ENCODE measurements around the gene GARRE1. TPM values are rescaled to one million over a fixed set of nuclear protein-coding genes. Genes with fewer than 3 reads are reported as not detected.

GARRE1 gene
- total RNA-seq, 4 donors from 2014 or later, result 22.4 to 54.6 (median 43.0) TPM

DNA sequence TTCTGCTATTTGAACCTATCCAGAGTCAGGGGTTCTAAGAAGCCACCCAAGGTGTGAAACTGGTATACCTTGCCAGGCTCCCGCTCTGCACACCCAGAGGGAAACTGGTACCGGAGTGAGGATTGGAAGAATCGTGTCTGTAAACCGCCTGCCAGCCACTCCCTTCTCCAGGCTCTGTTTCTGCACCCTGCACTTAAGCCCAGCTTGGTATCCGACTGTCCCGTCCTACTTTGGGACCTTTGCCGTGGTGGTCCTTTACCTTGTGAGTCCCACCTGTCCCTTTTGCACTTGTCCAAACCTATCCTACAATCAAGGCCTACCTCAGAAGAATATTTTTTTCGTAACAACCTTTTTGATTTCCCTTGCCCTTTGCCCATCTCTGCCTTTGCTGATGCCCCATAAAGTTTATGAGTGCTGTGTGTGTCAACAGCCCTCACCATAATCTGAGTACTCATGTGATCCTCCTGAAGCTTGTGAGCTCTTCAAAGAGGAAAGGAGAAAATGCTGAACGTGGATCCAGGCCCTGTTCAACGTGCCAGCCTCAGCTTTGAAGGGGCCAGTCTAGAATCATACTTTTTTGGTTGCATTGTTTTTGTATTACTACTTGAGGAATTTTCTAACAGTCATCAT lies 44.7 kb downstream of the GARRE1 start:
- Histone ChIP-seq H3K27ac (no peak overlapping the region), H3K36me3 (no peaks in the 10 kb centered on the region), H3K4me1 (no peaks in the 10 kb centered on the region), H3K27me3 (no peaks in the 10 kb centered on the region), H3K4me3 (no peak overlapping the region), H3K9me3 (no peaks in the 10 kb centered on the region)
- DNase-seq, result no peak
- no peak for TF ChIP-seq POLR2A (IDR thresholded peaks at IDR 0.05)
- TF ChIP-seq, protein P1, sequence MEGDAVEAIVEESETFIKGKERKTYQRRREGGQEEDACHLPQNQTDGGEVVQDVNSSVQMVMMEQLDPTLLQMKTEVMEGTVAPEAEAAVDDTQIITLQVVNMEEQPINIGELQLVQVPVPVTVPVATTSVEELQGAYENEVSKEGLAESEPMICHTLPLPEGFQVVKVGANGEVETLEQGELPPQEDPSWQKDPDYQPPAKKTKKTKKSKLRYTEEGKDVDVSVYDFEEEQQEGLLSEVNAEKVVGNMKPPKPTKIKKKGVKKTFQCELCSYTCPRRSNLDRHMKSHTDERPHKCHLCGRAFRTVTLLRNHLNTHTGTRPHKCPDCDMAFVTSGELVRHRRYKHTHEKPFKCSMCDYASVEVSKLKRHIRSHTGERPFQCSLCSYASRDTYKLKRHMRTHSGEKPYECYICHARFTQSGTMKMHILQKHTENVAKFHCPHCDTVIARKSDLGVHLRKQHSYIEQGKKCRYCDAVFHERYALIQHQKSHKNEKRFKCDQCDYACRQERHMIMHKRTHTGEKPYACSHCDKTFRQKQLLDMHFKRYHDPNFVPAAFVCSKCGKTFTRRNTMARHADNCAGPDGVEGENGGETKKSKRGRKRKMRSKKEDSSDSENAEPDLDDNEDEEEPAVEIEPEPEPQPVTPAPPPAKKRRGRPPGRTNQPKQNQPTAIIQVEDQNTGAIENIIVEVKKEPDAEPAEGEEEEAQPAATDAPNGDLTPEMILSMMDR (IDR thresholded peaks at IDR 0.05), result no peak
- intact Hi-C loops (cut with DNase I; ENCODE audit: low total_unique reads), result no loop called here

DNA sequence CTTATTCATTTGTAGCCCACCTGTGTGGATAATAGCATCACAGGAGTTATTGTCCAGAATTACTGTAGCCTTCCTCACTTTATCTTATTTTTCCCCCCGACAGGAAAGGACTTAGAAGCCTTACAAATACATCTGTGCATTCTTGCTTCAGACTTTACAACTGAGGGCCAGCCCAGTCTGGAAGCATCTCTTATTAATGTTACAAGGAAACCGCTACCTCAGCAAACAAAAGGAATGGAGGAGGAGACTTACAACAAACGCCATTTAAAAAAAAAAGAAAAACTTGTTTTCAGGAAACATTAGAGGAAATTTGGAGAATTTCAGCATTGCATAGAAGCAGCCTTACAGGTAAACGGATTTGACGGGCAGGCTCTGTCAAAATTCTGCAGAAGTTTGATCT lies 45.2 kb downstream of the GARRE1 start:
- no peak overlapping the region for H3K27ac ChIP-seq
- TF ChIP-seq, protein P1 (IDR thresholded peaks at IDR 0.05), result no peak
- no peak for TF ChIP-seq POLR2A (IDR thresholded peaks at IDR 0.05)
- no peak for DNase-seq
- no peaks in the 10 kb centered on the region for H3K4me1 ChIP-seq
- H3K4me3 ChIP-seq, result no peak overlapping the region
- H3K27me3 ChIP-seq, result no peaks in the 10 kb centered on the region
- no peaks in the 10 kb centered on the region for H3K36me3 ChIP-seq
- no peaks in the 10 kb centered on the region for H3K9me3 ChIP-seq
- intact Hi-C loops (cut with DNase I; ENCODE audit: low total_unique reads), result no loop called here

DNA sequence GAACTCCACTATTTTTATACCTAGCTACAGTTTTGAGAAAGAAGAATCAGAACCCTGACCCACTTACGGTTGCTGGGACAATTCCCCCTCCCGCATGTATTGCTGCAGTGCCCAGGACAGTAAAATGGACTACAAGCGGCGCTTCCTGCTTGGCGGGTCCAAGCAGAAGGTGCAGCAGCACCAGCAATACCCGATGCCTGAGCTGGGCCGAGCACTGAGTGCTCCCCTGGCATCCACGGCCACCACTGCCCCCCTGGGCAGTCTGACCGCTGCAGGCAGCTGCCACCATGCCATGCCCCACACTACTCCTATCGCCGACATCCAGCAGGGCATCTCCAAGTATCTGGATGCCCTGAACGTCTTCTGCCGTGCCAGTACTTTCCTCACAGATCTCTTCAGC lies 46.0 kb downstream of the GARRE1 start:
- Histone ChIP-seq H3K4me3 (no peak overlapping the region), H3K27me3 (no peaks in the 10 kb centered on the region), H3K36me3 (no peaks in the 10 kb centered on the region), H3K9me3 (no peaks in the 10 kb centered on the region), H3K4me1 (peaks cover 0 to 4% of the 10 kb centered on the region in 2 donors), H3K27ac (no peak overlapping the region)
- no peak for TF ChIP-seq POLR2A (IDR thresholded peaks at IDR 0.05)
- TF ChIP-seq, protein P1 (IDR thresholded peaks at IDR 0.05), result no peak
- intact Hi-C loops (cut with DNase I; ENCODE audit: low total_unique reads), result no loop called here
- DNase-seq, result no peak

DNA sequence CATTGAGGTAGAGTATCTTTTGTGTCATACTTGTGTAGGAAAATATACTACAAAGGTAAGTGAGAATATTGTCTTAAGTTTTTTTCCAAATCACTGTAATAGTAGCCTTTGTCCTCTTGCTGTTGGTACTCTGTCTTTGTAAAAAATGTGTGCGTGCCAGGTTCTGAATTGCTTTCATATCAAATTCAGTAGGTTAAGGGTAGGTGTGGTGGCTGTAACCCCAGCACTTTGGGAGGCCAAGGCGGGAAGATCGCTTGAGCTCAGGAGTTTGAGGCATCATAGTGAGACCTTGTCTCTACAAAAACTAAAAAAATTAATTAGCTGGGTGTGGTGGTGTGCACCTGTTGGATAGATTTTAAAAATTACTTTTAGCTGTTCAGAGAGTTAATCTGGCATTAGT lies 46.6 kb downstream of the GARRE1 start:
- intact Hi-C loops (cut with DNase I; ENCODE audit: low total_unique reads), result no loop called here
- Histone ChIP-seq H3K4me1 (peaks cover 0 to 9% of the 10 kb centered on the region in 2 donors), H3K27ac (no peak overlapping the region), H3K9me3 (no peaks in the 10 kb centered on the region), H3K4me3 (no peak overlapping the region), H3K36me3 (no peaks in the 10 kb centered on the region), H3K27me3 (no peaks in the 10 kb centered on the region)
- no peak for DNase-seq
- TF ChIP-seq, protein P1 (IDR thresholded peaks at IDR 0.05), result no peak
- no peak for TF ChIP-seq POLR2A (IDR thresholded peaks at IDR 0.05)

Other genes starting within 250 kb of the GARRE1 start
- 100 to 1,000 TPM in 3 of 4 donors, 10 to 100 TPM in 1; 57.1 to 161 (median 119) TPM for gene LSM14A, start 82.0 kb upstream of the GARRE1 start, total RNA-seq
- 100 to 1,000 TPM in 1 of 4 donors, 10 to 100 TPM in 3; 41.5 to 120 (median 95.2) TPM for gene GPI, start 110.6 kb downstream of the GARRE1 start, total RNA-seq
- gene PDCD2L, start 149.8 kb downstream of the GARRE1 start, total RNA-seq, result 10 to 100 TPM; 11.1 to 24.8 (median 17.3) TPM
- 100 to 1,000 TPM in 3 of 4 donors, 10 to 100 TPM in 1; 85.9 to 179 (median 123) TPM for gene UBA2, start 173.8 kb downstream of the GARRE1 start, total RNA-seq
- gene WTIP, start 227.2 kb downstream of the GARRE1 start, total RNA-seq, result 10 to 100 TPM in 2 of 4 donors, 1 to 10 TPM in 2; 5.9 to 38.0 (median 19.3) TPM